Tibial nerve (tissue), 4 donors: ENCODE measurements around the gene AFAP1L2. TPM values are rescaled to one million over a fixed set of nuclear protein-coding genes. Genes with fewer than 3 reads are reported as not detected.

Experiments
- DNase-seq, 2 donors: peaks; one replicate each; pipeline ENCODE4 v3.0.0-alpha.2; 2019; ENCODE audit warnings: low spot score in 2 of 2
- H3K27ac ChIP-seq, 4 donors: fragments of 200-600 bp; sonication (generic) in 3 of 4; one replicate each; pipeline ENCODE4 v1.5.1; 2017 to 2019; ENCODE audit warnings: mild to moderate bottlenecking in 1 of 4
- H3K27me3 ChIP-seq, 2 donors: fragments of 200-600 bp; sonication (generic) in 1 of 2; one replicate each; pipeline versions ENCODE4 v1.5.1 to v1.6.0; 2017 to 2019
- H3K36me3 ChIP-seq, 3 donors: fragments of 200-600 bp; sonication (generic); one replicate each; pipeline ENCODE4 v1.5.1; 2018 to 2019
- H3K4me1 ChIP-seq, 4 donors: fragments of 200-600 bp; sonication (generic) in 3 of 4; one replicate each; pipeline ENCODE4 v1.5.1; 2017 to 2019
- H3K4me3 ChIP-seq, 4 donors: fragments of 200-600 bp; sonication (generic) in 3 of 4; one replicate each; pipeline ENCODE4 v1.5.1; 2017 to 2019; ENCODE audit warnings: mild to moderate bottlenecking in 1 of 4, moderate library complexity in 1 of 4
- H3K9me3 ChIP-seq, 4 donors: fragments of 200-600 bp; sonication (generic) in 3 of 4; one replicate each; pipeline ENCODE4 v1.5.1; 2017 to 2019
- CTCF ChIP-seq, 5 experiments: fragments of 200-600 bp in 3 of 5; fragments of 450-650 bp in 2 of 5; sonication (generic) in 3 of 5; IDR thresholded peaks; one replicate each; pipeline ENCODE4 v1.5.1; 2016 to 2019; ENCODE audit warnings: antibody characterized with exemption in 5 of 5, mild to moderate bottlenecking in 3 of 5, moderate library complexity in 2 of 5
- EP300 ChIP-seq, 2 donors: sonication (generic); formaldehyde crosslinking; IDR thresholded peaks; one replicate each; pipeline ENCODE4 v1.6.1; 2017; ENCODE audit warnings: antibody characterized with exemption in 2 of 2, mild to moderate bottlenecking in 1 of 2
- POLR2A ChIP-seq, 2 donors: fragments of 450-650 bp; IDR thresholded peaks; one replicate each; pipeline ENCODE4 v1.6.1; 2017; ENCODE audit warnings: antibody characterized with exemption in 2 of 2, mild to moderate bottlenecking in 2 of 2, moderate library complexity in 2 of 2
- WGBS, 2 donors: methylation state at CpG; one replicate each; pipeline ENCODE4 v1.1.5; 2018; 5-methylcytosine and 5-hydroxymethylcytosine counted together
- total RNA-seq, 4 donors: library from RNA; depleted of rRNA; stranded (reverse); fragments of >200 nt; gene quantifications; one replicate each; pipeline ENCODE4 v1.1.0, GENCODE V29; 2016

The AFAP1L2 gene
- total RNA-seq, 4 donors from 2014 or later = 96.3 to 176 (median 127) TPM

DNA sequence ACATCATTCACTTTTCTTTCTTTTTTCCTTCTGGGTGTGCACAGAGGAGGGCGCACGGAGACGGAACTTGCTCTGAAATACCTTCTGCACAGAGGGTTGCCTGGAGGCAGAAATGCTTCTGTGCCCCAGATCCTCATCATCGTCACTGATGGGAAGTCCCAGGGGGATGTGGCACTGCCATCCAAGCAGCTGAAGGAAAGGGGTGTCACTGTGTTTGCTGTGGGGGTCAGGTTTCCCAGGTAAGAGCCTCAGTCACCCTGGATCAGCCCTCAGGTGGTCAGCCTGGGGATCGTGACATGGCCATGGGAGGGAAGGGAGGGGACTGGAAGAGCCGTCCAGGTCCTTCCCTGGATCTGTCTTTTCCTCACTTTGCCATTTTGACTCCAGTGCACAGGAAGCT is 131.6 kb downstream of the AFAP1L2 start:
- no peak overlapping the region for H3K4me3 ChIP-seq
- H3K4me1 ChIP-seq = no peaks in the 10 kb centered on the region
- no peak overlapping the region for H3K27ac ChIP-seq
- H3K36me3 ChIP-seq = no peaks in the 10 kb centered on the region
- TF ChIP-seq POLR2A (IDR thresholded peaks at IDR 0.05) (no peak), EP300 (IDR thresholded peaks at IDR 0.05) (no peak), CTCF (IDR thresholded peaks at IDR 0.05) (no peak)
- H3K27me3 ChIP-seq = no peaks in the 10 kb centered on the region
- WGBS, 2 donors = 83 to 84% methylated on average over 6 of the region's 6 CpGs
- no peak for DNase-seq
- H3K9me3 ChIP-seq = no peaks in the 10 kb centered on the region

- 50 to 67% methylated on average over 4 of the region's 4 CpGs for WGBS, 2 donors
- H3K36me3 ChIP-seq = no peaks in the 10 kb centered on the region
- peak in 1 of 2 donors; percentile 57 for TF ChIP-seq EP300 (IDR thresholded peaks at IDR 0.05)
- no peak for TF ChIP-seq CTCF (IDR thresholded peaks at IDR 0.05)
- H3K9me3 ChIP-seq = no peaks in the 10 kb centered on the region
- no peak overlapping the region for H3K4me3 ChIP-seq
- H3K27ac ChIP-seq = no peak overlapping the region
- DNase-seq = peak in 1 of 2 donors; percentile 58
- no peaks in the 10 kb centered on the region for H3K4me1 ChIP-seq
- H3K27me3 ChIP-seq = no peaks in the 10 kb centered on the region
Measured at GRCh38 chr10:114271779-114272167, 132.5 kb downstream of the AFAP1L2 start.

DNA sequence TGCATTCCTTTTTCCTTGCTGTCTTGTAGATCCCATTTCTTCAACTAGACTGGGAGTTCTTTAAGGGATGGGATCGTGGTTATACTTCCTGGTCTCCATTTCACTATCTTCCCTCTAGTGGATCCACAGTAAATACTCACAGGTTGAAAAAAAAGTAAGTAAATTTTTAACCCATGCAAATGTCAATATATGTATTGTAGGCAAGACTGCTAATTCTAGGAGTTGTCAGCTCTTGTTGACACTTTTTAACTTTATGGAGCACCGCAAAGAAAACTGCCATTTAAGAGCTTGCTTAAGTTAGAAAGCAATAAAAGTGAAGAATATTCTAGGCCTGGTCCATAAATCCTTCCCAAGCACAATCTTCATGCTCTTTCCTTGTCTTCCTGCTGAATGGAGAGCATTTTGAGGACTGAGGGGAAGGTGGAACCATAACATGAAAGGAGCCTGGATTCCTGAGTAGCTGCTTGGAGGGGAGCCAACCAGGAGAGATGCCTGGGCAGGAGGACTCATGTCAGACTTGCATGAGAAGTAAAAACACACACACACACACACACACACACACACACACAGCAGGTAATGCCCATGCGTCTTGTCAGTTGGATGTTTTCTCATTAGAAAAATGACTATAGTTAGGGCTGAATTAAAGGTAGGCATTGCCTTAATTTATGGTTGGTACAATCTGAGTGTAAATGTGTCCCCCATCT is 133.1 kb downstream of the AFAP1L2 start:
- Histone ChIP-seq H3K9me3 (no peaks in the 10 kb centered on the region), H3K27me3 (no peaks in the 10 kb centered on the region), H3K4me3 (no peak overlapping the region), H3K4me1 (no peaks in the 10 kb centered on the region), H3K36me3 (no peaks in the 10 kb centered on the region), H3K27ac (no peak overlapping the region)
- WGBS, 2 donors = 79 to 80% methylated on average over 3 of the region's 3 CpGs
- no peak for TF ChIP-seq CTCF (IDR thresholded peaks at IDR 0.05)
- TF ChIP-seq EP300 (IDR thresholded peaks at IDR 0.05) = no peak
- TF ChIP-seq POLR2A (IDR thresholded peaks at IDR 0.05) = no peak
- no peak for DNase-seq

DNA sequence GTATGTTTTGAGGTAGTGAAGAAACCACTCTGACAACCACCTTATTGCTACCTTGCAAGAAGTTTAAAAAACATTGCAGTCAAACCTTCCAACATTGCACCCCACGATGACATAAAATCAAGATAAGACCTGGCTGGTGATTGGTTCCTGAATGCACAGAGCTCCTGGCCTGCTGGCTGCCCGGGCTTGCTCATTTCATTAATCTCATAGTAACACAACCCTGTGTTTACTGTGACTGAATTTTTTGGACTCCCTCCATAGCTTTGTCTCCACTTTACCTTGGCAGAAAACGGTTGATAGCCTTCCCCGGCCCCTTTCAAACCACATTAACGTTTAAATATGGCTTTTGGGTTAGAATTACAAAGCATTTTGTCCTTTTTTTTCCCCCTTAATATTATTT is 137.8 kb downstream of the AFAP1L2 start:
- no peak for TF ChIP-seq EP300 (IDR thresholded peaks at IDR 0.05)
- no peak for TF ChIP-seq CTCF (IDR thresholded peaks at IDR 0.05)
- no peak for TF ChIP-seq POLR2A (IDR thresholded peaks at IDR 0.05)
- Histone ChIP-seq H3K4me3 (no peak overlapping the region), H3K27ac (no peak overlapping the region), H3K9me3 (no peaks in the 10 kb centered on the region), H3K27me3 (no peaks in the 10 kb centered on the region), H3K4me1 (no peaks in the 10 kb centered on the region), H3K36me3 (no peaks in the 10 kb centered on the region)
- no peak for DNase-seq
- WGBS, 2 donors = 59 to 68% methylated on average over 5 of the region's 5 CpGs

- Histone ChIP-seq H3K27ac (peak overlapping the region in 1 of 4 donors; percentile 49), H3K36me3 (no peaks in the 10 kb centered on the region), H3K27me3 (no peaks in the 10 kb centered on the region), H3K4me3 (no peak overlapping the region), H3K9me3 (no peaks in the 10 kb centered on the region), H3K4me1 (peaks cover 0 to 4% (median 0%) of the 10 kb centered on the region in 4 donors)
- DNase-seq = peak in 1 of 2 donors; percentile 42
- no peak for TF ChIP-seq CTCF (IDR thresholded peaks at IDR 0.05)
- TF ChIP-seq EP300 (IDR thresholded peaks at IDR 0.05) = peak in 1 of 2 donors; percentile 42
- TF ChIP-seq POLR2A (IDR thresholded peaks at IDR 0.05) = no peak
- WGBS, 2 donors = 62 to 68% methylated on average over 6 of the region's 6 CpGs
Measured at GRCh38 chr10:114265392-114266053, 138.8 kb downstream of the AFAP1L2 start.
